ENCODE data around the gene SEMA3F.
A peak's percentile ranks its signal among the peaks of the same experiment; 100 is the strongest.

DNA sequence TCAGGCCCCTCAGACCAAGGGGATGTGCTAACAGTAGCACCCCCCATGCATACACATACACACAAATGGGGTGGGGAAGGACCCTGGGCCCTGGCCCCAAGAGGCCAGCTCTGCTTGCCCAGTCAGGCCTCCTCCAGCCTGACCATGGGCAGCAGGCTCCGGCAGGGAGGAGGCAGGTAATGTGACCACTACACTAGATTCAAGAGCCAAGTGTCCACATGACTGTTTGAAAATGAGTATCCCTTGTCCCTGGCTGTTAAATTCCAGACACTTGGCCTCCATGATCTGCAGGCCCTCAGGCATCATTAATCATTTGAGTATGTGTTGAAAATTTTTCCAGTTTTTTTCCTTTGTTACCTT, 67.0 kb downstream of the SEMA3F start:
- TF ChIP-seq EZH2 (IDR thresholded peaks at IDR 0.05; ENCODE audit: low read depth, unreplicated experiment) = no peak
- TF ChIP-seq, protein P1, sequence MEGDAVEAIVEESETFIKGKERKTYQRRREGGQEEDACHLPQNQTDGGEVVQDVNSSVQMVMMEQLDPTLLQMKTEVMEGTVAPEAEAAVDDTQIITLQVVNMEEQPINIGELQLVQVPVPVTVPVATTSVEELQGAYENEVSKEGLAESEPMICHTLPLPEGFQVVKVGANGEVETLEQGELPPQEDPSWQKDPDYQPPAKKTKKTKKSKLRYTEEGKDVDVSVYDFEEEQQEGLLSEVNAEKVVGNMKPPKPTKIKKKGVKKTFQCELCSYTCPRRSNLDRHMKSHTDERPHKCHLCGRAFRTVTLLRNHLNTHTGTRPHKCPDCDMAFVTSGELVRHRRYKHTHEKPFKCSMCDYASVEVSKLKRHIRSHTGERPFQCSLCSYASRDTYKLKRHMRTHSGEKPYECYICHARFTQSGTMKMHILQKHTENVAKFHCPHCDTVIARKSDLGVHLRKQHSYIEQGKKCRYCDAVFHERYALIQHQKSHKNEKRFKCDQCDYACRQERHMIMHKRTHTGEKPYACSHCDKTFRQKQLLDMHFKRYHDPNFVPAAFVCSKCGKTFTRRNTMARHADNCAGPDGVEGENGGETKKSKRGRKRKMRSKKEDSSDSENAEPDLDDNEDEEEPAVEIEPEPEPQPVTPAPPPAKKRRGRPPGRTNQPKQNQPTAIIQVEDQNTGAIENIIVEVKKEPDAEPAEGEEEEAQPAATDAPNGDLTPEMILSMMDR (conservative IDR thresholded peaks at IDR 0.05; ENCODE audit: low read depth in 2 of 2) = 0 out of 4 replicates have a peak, but pooled peaks of 1 of the 2 experiments have one; percentile 1
- TF ChIP-seq, protein P2, sequence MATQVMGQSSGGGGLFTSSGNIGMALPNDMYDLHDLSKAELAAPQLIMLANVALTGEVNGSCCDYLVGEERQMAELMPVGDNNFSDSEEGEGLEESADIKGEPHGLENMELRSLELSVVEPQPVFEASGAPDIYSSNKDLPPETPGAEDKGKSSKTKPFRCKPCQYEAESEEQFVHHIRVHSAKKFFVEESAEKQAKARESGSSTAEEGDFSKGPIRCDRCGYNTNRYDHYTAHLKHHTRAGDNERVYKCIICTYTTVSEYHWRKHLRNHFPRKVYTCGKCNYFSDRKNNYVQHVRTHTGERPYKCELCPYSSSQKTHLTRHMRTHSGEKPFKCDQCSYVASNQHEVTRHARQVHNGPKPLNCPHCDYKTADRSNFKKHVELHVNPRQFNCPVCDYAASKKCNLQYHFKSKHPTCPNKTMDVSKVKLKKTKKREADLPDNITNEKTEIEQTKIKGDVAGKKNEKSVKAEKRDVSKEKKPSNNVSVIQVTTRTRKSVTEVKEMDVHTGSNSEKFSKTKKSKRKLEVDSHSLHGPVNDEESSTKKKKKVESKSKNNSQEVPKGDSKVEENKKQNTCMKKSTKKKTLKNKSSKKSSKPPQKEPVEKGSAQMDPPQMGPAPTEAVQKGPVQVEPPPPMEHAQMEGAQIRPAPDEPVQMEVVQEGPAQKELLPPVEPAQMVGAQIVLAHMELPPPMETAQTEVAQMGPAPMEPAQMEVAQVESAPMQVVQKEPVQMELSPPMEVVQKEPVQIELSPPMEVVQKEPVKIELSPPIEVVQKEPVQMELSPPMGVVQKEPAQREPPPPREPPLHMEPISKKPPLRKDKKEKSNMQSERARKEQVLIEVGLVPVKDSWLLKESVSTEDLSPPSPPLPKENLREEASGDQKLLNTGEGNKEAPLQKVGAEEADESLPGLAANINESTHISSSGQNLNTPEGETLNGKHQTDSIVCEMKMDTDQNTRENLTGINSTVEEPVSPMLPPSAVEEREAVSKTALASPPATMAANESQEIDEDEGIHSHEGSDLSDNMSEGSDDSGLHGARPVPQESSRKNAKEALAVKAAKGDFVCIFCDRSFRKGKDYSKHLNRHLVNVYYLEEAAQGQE (IDR thresholded peaks at IDR 0.05; ENCODE audit: unreplicated experiment) = no peak
- TF ChIP-seq CREB1 (CRISPR knock-in tag; IDR thresholded peaks at IDR 0.05; ENCODE audit: low read depth) = no peak
- no peak for TF ChIP-seq POLR2AphosphoS5 (IDR thresholded peaks at IDR 0.05; ENCODE audit: low read depth)
- no peak for TF ChIP-seq JUNB (IDR thresholded peaks at IDR 0.05; ENCODE audit: unreplicated experiment)
- TF ChIP-seq, protein P3, sequence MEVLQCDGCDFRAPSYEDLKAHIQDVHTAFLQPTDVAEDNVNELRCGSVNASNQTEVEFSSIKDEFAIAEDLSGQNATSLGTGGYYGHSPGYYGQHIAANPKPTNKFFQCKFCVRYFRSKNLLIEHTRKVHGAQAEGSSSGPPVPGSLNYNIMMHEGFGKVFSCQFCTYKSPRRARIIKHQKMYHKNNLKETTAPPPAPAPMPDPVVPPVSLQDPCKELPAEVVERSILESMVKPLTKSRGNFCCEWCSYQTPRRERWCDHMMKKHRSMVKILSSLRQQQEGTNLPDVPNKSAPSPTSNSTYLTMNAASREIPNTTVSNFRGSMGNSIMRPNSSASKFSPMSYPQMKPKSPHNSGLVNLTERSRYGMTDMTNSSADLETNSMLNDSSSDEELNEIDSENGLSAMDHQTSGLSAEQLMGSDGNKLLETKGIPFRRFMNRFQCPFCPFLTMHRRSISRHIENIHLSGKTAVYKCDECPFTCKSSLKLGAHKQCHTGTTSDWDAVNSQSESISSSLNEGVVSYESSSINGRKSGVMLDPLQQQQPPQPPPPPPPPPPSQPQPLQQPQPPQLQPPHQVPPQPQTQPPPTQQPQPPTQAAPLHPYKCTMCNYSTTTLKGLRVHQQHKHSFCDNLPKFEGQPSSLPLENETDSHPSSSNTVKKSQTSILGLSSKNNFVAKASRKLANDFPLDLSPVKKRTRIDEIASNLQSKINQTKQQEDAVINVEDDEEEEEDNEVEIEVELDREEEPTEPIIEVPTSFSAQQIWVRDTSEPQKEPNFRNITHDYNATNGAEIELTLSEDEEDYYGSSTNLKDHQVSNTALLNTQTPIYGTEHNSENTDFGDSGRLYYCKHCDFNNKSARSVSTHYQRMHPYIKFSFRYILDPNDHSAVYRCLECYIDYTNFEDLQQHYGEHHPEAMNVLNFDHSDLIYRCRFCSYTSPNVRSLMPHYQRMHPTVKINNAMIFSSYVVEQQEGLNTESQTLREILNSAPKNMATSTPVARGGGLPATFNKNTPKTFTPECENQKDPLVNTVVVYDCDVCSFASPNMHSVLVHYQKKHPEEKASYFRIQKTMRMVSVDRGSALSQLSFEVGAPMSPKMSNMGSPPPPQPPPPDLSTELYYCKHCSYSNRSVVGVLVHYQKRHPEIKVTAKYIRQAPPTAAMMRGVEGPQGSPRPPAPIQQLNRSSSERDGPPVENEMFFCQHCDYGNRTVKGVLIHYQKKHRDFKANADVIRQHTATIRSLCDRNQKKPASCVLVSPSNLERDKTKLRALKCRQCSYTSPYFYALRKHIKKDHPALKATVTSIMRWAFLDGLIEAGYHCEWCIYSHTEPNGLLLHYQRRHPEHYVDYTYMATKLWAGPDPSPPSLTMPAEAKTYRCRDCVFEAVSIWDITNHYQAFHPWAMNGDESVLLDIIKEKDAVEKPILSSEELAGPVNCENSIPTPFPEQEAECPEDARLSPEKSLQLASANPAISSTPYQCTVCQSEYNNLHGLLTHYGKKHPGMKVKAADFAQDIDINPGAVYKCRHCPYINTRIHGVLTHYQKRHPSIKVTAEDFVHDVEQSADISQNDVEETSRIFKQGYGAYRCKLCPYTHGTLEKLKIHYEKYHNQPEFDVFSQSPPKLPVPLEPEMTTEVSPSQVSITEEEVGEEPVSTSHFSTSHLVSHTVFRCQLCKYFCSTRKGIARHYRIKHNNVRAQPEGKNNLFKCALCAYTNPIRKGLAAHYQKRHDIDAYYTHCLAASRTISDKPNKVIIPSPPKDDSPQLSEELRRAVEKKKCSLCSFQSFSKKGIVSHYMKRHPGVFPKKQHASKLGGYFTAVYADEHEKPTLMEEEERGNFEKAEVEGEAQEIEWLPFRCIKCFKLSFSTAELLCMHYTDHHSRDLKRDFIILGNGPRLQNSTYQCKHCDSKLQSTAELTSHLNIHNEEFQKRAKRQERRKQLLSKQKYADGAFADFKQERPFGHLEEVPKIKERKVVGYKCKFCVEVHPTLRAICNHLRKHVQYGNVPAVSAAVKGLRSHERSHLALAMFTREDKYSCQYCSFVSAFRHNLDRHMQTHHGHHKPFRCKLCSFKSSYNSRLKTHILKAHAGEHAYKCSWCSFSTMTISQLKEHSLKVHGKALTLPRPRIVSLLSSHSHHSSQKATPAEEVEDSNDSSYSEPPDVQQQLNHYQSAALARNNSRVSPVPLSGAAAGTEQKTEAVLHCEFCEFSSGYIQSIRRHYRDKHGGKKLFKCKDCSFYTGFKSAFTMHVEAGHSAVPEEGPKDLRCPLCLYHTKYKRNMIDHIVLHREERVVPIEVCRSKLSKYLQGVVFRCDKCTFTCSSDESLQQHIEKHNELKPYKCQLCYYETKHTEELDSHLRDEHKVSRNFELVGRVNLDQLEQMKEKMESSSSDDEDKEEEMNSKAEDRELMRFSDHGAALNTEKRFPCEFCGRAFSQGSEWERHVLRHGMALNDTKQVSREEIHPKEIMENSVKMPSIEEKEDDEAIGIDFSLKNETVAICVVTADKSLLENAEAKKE (CRISPR knock-in tag; IDR thresholded peaks at IDR 0.05) = no peak
- TF ChIP-seq STAT1 (IDR thresholded peaks at IDR 0.05; ENCODE audit: unreplicated experiment) = no peak
- TF ChIP-seq EZH2phosphoT487 (IDR thresholded peaks at IDR 0.05; ENCODE audit: unreplicated experiment) = no peak

All from GM23338 (cell line).